Esophagus muscularis mucosa (tissue), 4 donors: ENCODE measurements around the gene NSMCE1. TPM values are rescaled to one million over a fixed set of nuclear protein-coding genes. Genes with fewer than 3 reads are reported as not detected.

Source experiments
- DNase-seq: peaks from one replicate; pipeline ENCODE4 v3.0.0-alpha.2; 2017; ENCODE audit errors: extremely low spot score
- H3K27ac ChIP-seq, 4 donors: fragments of 200-600 bp; sonication (generic); replicated peaks in 1 of 4; 1 replicate in 3 of 4; 2 replicates in 1 of 4; pipeline ENCODE4 v1.5.1; 2016 to 2019; ENCODE audit warnings: mild to moderate bottlenecking in 1 of 4
- H3K27me3 ChIP-seq, 4 donors: fragments of 200-600 bp; sonication (generic); one replicate each; pipeline versions ENCODE4 v1.5.1 to v1.6.0; 2016 to 2019
- H3K36me3 ChIP-seq, 4 donors: fragments of 200-600 bp; sonication (generic); one replicate each; pipeline ENCODE4 v1.5.1; 2016 to 2019
- H3K4me1 ChIP-seq, 4 donors: fragments of 200-600 bp; sonication (generic); one replicate each; pipeline ENCODE4 v1.5.1; 2016 to 2019
- H3K4me3 ChIP-seq, 4 donors: fragments of 200-600 bp; sonication (generic); 1 replicate in 2 of 4; 2 replicates in 2 of 4; pipeline ENCODE4 v1.5.1; 2016 to 2019; ENCODE audit warnings: mild to moderate bottlenecking in 4 of 4, moderate library complexity in 1 of 4
- H3K9me3 ChIP-seq, 4 donors: fragments of 200-600 bp; sonication (generic); 1 replicate in 3 of 4; 2 replicates in 1 of 4; pipeline ENCODE4 v1.5.1; 2016 to 2019
- CTCF ChIP-seq, 3 experiments: fragments of 200-600 bp in 2 of 3; fragments of 450-650 bp in 1 of 3; sonication (generic) in 2 of 3; IDR thresholded peaks; one replicate each; pipeline ENCODE4 v1.5.1; 2017 to 2019; ENCODE audit warnings: antibody characterized with exemption in 3 of 3, mild to moderate bottlenecking in 2 of 3, moderate library complexity in 1 of 3
- EP300 ChIP-seq: sonication (generic); formaldehyde crosslinking; IDR thresholded peaks from one replicate; pipeline ENCODE4 v1.6.1; 2017; ENCODE audit warnings: antibody characterized with exemption
- POLR2A ChIP-seq: fragments of 450-650 bp; IDR thresholded peaks from one replicate; pipeline ENCODE4 v1.6.1; 2017; ENCODE audit warnings: antibody characterized with exemption, moderate library complexity, mild to moderate bottlenecking, low read depth
- POLR2AphosphoS5 ChIP-seq, 2 donors: sonication (generic); formaldehyde crosslinking; IDR thresholded peaks; one replicate each; pipeline ENCODE4 v1.6.1; 2017; ENCODE audit warnings: antibody characterized with exemption in 2 of 2
- WGBS: methylation state at CpG from one replicate; pipeline ENCODE4 v1.1.5; 2018; 5-methylcytosine and 5-hydroxymethylcytosine counted together
- intact Hi-C: fragments of 100-400 bp; cut with DNase I; formaldehyde crosslinking; loops from one replicate; pipeline ENCODE4 v1.15.1; 2023
- total RNA-seq, 4 donors: library from RNA; depleted of rRNA; stranded (reverse); fragments of >200 nt; gene quantifications; one replicate each; pipeline versions ENCODE4 v1.1.0 to v1.2.1, GENCODE V29; 2016

The NSMCE1 gene
- total RNA-seq, 4 donors from 2014 or later = 49.7 to 68.8 (median 64.0) TPM

- Histone ChIP-seq H3K4me3 (no peak overlapping the region), H3K36me3 (no peaks in the 10 kb centered on the region), H3K27ac (no peak overlapping the region), H3K9me3 (peaks cover 0 to 6% (median 3%) of the 10 kb centered on the region in 4 donors), H3K27me3 (peaks cover 0 to 3% (median 0%) of the 10 kb centered on the region in 4 donors), H3K4me1 (peaks cover 0 to 11% (median 8%) of the 10 kb centered on the region in 4 donors)
- intact Hi-C loops = no loop called here
- DNase-seq = no peak
- TF ChIP-seq POLR2A (no peak), EP300 (no peak), POLR2AphosphoS5 (IDR thresholded peaks at IDR 0.05) (no peak), CTCF (IDR thresholded peaks at IDR 0.05) (no peak)
- WGBS = 74% methylated on average over 8 of the region's 8 CpGs
These were observed 87.4 kb downstream of the NSMCE1 start for GRCh38 chr16:27181019-27181790.

- Histone ChIP-seq H3K4me3 (no peak overlapping the region), H3K9me3 (peaks cover 0 to 6% (median 3%) of the 10 kb centered on the region in 4 donors), H3K27me3 (peaks cover 0 to 3% (median 0%) of the 10 kb centered on the region in 4 donors), H3K27ac (no peak overlapping the region), H3K4me1 (peaks cover 0 to 11% (median 8%) of the 10 kb centered on the region in 4 donors), H3K36me3 (no peaks in the 10 kb centered on the region)
- TF ChIP-seq EP300 = no peak
- TF ChIP-seq POLR2AphosphoS5 (IDR thresholded peaks at IDR 0.05) = peak in 1 of 2 donors; percentile 57
- TF ChIP-seq CTCF (IDR thresholded peaks at IDR 0.05) = peak; percentile 95 to 98 (median 95)
- no peak for TF ChIP-seq POLR2A
- WGBS = 11% methylated on average over 13 of the region's 13 CpGs
- DNase-seq = peak; percentile 94
- intact Hi-C loops = loop anchor here (1.0 kb wide), 2 partner anchors 191 to 278 kb away; no protein-coding TSS in a partner anchor
These were observed 89.0 kb downstream of the NSMCE1 start for GRCh38 chr16:27179500-27180072.

GRCh38 chr16:27177031-27177774, 91.4 kb downstream of the NSMCE1 start:
- peaks cover 0 to 6% (median 2%) of the 10 kb centered on the region in 4 donors for H3K9me3 ChIP-seq
- WGBS = 76% methylated on average over 11 of the region's 13 CpGs
- DNase-seq = no peak
- peaks cover 0 to 11% (median 8%) of the 10 kb centered on the region in 4 donors for H3K4me1 ChIP-seq
- TF ChIP-seq CTCF (IDR thresholded peaks at IDR 0.05) = no peak
- no peak for TF ChIP-seq EP300
- no peak for TF ChIP-seq POLR2AphosphoS5 (IDR thresholded peaks at IDR 0.05)
- TF ChIP-seq POLR2A = no peak
- intact Hi-C loops = no loop called here
- no peaks in the 10 kb centered on the region for H3K36me3 ChIP-seq
- H3K27me3 ChIP-seq = peaks cover 0 to 3% (median 0%) of the 10 kb centered on the region in 4 donors
- no peak overlapping the region for H3K27ac ChIP-seq
- H3K4me3 ChIP-seq = no peak overlapping the region

- no peak for DNase-seq
- peaks cover 0 to 7% (median 0%) of the 10 kb centered on the region in 4 donors for H3K9me3 ChIP-seq
- WGBS = 97% methylated on average over 6 of the region's 8 CpGs
- H3K27me3 ChIP-seq = no peaks in the 10 kb centered on the region
- no peak for TF ChIP-seq POLR2AphosphoS5 (IDR thresholded peaks at IDR 0.05)
- no peak for TF ChIP-seq EP300
- TF ChIP-seq POLR2A = no peak
- TF ChIP-seq CTCF (IDR thresholded peaks at IDR 0.05) = no peak
- H3K36me3 ChIP-seq = no peaks in the 10 kb centered on the region
- intact Hi-C loops = no loop called here
- no peak overlapping the region for H3K27ac ChIP-seq
- peaks cover 0 to 11% (median 8%) of the 10 kb centered on the region in 4 donors for H3K4me1 ChIP-seq
- H3K4me3 ChIP-seq = no peak overlapping the region
These were observed 92.7 kb downstream of the NSMCE1 start for GRCh38 chr16:27175888-27176287.

Other genes starting within 250 kb of the NSMCE1 start
- gene C16orf82, start 201.8 kb downstream of the NSMCE1 start, total RNA-seq = not detected
- gene KDM8, start 65.2 kb downstream of the NSMCE1 start, total RNA-seq = 1 to 10 TPM; 2.5 to 7.1 (median 3.7) TPM
- 100 to 1,000 TPM in 3 of 4 donors, 10 to 100 TPM in 1; 72.7 to 167 (median 116) TPM for gene IL4R, start 45.2 kb upstream of the NSMCE1 start, total RNA-seq
- under 1 TPM in 3 of 4 donors, not detected in 1; under 0.01 to 0.50 (median 0.17) TPM for gene IL21R, start 133.4 kb upstream of the NSMCE1 start, total RNA-seq